GM21515 (cell line): Measurements from ENCODE around the gene SGMS1.
A peak's percentile ranks its signal among the peaks of the same experiment; 100 is the strongest.

Experiments
- ATAC-seq: cut with Tn5 transposase; IDR thresholded peaks from one replicate; pipeline ENCODE4 v1.9.1; 2021; ENCODE audit not compliant: unreplicated experiment

SGMS1 gene

GRCh38 chr10:50406457-50407070 is 217.2 kb downstream of the SGMS1 start:
- no peak for ATAC-seq

- no peak for ATAC-seq
Observed at GRCh38 chr10:50405723-50406122, 218.0 kb downstream of the SGMS1 start.

DNA sequence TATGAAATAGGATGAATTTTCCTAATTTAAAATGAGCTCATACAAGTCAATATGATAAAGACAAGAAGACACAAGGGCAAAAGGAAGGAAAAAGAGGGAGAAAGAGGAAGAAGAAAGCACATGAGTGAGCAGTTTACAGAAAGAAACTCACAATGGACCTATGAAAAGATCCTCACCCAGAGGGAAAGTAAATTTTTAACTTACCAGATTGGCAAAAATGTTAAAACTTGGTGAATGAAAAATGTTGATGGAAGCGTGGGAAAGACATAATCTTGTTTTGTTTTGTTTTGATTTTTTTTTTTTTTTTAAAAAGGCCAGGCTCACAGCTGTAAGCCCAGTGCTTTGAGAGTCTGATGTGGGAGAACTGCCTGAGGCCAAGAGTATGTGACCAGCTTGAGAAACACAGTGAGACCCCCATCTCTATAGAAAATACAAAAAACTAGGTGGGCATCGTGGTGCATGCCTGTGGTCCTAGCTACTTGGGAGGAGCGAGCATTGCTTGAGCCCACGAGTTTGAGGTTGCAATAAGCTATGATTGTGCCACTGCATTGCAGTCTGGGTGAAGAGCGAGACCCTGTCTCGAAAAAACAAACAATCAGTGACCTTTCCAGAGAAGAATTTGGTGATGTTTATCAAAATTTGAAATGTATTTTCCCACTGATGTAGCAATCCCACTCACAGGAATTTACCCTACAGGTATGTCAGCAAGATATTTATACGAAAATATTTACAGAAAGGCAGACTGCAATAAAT is 219.6 kb downstream of the SGMS1 start:
- ATAC-seq = no peak

GRCh38 chr10:50403074-50403473 is 220.7 kb downstream of the SGMS1 start:
- ATAC-seq = no peak

GRCh38 chr10:50402466-50402865 is 221.3 kb downstream of the SGMS1 start:
- ATAC-seq = no peak

GRCh38 chr10:50400694-50401093 is 223.1 kb downstream of the SGMS1 start:
- ATAC-seq = no peak

- ATAC-seq = no peak
Observed at GRCh38 chr10:50398823-50399222, 224.9 kb downstream of the SGMS1 start.

GRCh38 chr10:50398381-50398780 is 225.4 kb downstream of the SGMS1 start:
- ATAC-seq = no peak

GRCh38 chr10:50397312-50398140 is 226.2 kb downstream of the SGMS1 start:
- ATAC-seq = peak; percentile 32

GRCh38 chr10:50396491-50397311 is 227.1 kb downstream of the SGMS1 start:
- ATAC-seq = peak; percentile 70

DNA sequence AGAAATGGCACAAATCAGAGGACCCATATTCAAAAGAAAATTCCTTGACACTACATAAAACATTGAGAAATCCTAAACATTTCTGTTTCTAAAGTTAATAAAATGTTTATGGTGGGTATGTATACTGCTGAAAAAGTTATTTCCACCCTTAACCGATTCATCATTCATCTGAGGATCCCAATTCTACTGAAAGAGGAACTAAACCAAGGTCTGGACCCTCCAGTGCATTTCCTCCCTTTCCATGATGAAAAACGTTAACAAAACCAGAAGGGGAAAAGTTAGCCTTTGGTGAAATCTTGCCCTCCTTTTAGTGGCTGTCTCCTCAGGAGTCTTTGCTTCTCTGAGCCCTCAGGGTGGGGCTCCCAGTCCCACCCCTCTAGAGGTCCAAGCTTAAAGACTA is 227.9 kb downstream of the SGMS1 start:
- no peak for ATAC-seq

GRCh38 chr10:50395271-50395670 is 228.5 kb downstream of the SGMS1 start:
- ATAC-seq = no peak

GRCh38 chr10:50394832-50395231 is 228.9 kb downstream of the SGMS1 start:
- ATAC-seq = no peak

DNA sequence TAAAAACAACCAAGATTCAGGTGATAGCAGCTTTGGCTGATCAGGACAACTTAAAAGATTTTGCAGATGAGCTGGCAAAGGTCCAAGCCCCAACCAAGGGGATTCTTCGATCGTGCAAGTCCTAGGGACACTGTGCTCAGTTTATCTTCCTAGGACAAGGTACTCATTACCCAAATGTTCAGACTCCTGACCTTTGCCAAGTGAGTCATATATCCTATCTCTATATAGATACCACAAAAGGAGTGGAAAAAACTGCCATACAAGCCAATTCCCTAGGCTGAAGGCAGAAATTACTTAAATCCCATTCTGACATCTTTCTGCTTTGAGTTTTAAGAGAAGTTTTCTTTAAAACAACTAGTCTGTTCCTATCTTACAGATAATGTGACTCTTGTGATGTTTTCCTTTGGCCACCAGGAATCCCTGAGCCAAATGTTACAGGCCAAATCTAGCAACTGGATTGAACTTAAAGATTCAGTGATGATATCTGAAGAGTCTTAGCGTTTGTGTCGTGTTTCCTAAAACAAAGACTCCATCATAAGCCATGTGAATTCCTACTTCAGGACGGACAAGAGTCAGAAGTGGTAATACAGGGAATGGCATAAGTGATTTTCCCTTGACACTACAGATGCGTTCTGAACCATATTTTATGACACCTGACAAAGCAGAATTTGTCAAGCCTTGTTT is 229.8 kb downstream of the SGMS1 start:
- no peak for ATAC-seq

DNA sequence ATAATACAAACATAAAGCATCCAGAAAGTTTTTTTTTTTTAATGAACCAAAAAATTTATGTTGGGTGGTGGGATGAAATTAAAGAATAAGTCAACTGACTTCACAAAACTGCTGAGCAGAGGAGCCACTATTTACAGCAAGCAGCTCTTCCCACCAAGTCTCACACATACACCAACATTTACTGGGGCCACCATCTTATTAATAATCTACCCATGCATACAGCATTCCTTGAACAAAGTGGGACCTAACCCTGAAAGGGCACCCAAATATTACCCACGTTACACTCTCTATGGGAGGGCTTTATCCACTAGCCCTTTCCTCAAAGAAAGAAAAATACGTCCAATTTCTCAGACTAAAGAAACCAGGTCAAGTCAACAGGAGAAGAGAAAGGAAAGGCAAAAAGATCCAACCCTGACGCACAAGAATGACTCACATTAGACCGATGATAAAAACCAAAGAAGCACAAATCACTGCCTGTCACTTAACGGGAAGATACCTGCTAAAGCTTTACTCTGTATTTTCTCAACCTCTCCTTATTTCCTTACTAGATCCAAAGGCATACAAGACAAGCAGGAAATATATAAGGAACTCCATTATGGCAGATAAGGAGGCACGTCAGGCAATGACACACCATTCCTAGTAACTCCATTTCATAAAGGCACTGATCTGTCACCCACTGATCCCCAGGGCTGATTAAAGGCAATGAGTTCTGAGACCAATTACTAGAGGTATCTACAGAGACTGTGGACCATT is 230.6 kb downstream of the SGMS1 start:
- ATAC-seq = no peak

DNA sequence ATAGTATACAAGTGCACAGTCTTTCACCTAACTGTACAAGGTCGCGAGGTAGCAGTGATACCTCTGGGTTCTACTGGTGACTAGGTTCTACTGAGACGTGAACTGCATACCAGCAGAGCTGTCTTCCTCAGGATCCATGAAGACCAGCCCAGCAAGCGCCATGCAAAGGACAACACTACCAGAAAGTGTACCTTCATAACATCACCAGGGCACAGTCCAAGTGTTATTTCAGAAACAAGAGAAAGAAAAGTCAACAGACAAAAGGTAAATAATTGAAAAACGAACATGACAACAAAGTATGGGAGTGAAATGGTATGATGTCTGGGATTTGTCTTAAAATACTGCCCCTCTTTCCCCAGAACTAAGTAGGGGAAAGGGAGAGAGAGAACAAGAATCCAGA is 231.3 kb downstream of the SGMS1 start:
- ATAC-seq = no peak

GRCh38 chr10:50390302-50390701 is 233.5 kb downstream of the SGMS1 start:
- ATAC-seq = no peak

DNA sequence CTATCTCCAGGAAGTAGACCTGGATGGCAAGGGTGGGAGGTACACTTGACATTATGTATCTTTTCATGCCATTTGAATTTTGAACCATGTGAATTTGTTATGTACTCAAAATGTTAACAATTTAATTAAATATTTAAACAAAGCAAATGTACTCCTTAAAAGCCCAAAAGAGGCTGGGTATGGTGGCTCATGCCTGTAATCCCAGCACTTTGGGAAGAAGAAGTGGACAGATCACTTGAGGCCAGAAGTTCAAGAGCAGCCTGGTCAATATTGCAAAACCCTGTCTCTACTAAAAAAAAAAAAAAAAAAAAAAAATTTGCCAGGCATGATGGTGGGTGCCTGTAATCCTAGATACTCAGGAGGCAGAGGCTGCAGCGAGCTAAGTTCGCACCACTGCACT is 235.6 kb downstream of the SGMS1 start:
- ATAC-seq = no peak

DNA sequence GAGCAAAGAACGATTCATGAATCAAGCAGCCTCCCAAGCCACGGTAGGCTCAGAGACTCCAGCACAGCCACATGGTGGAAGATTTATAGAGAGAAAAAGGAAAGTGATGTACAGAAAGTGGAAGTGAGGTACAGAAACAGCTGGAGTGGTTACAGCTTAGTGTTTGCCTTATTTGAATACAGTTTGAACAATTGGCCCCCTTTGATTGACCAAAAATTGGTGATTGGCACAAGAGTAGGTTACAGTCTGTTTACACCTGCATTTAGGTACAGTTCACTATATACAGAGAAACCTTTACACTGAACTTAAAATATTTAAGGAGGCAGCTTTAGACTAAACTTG is 236.1 kb downstream of the SGMS1 start:
- no peak for ATAC-seq
